Cardiac fibroblast (primary cell): Measurements from ENCODE around the gene STIMATE.

Experiments used
- DNase-seq, 2 donors: peaks; one replicate each; pipeline versions ENCODE4 v3.0.0 to v3.0.0-alpha.2; 2010; ENCODE audit warnings: low read depth in 2 of 2
- H3K4me3 ChIP-seq, 2 donors: replicated peaks in 1 of 2; 1 replicate in 1 of 2; 2 replicates in 1 of 2; pipeline ENCODE4 v1.5.1; 2011; ENCODE audit warnings: low read depth in 2 of 2, low read length in 2 of 2, mild to moderate bottlenecking in 2 of 2, moderate library complexity in 1 of 2
- CTCF ChIP-seq: IDR thresholded peaks from one replicate; pipeline ENCODE4 v1.5.1; 2011; ENCODE audit warnings: low read depth, mild to moderate bottlenecking, low read length, inconsistent platforms

The STIMATE gene

GRCh38 chr3:52895418-52895817, 1.9 kb downstream of the STIMATE start:
- DNase-seq: no peak
- H3K4me3 ChIP-seq: no peak overlapping the region

GRCh38 chr3:52894756-52895155, 2.6 kb downstream of the STIMATE start:
- no peak for DNase-seq
- TF ChIP-seq CTCF: no peak
- H3K4me3 ChIP-seq: no peak overlapping the region

More at GRCh38 chr3:52895418-52895817, 1.9 kb downstream of the STIMATE start:
- no peak for TF ChIP-seq CTCF

- no peak overlapping the region for H3K4me3 ChIP-seq
- no peak for TF ChIP-seq CTCF
- DNase-seq: no peak
Observed at GRCh38 chr3:52893723-52894122, 3.6 kb downstream of the STIMATE start.

- no peak for TF ChIP-seq CTCF
- H3K4me3 ChIP-seq: no peak overlapping the region
- peak; percentile 16 to 24 for DNase-seq
Observed at GRCh38 chr3:52892625-52893311, 4.6 kb downstream of the STIMATE start.

GRCh38 chr3:52892290-52892624, 5.1 kb downstream of the STIMATE start:
- TF ChIP-seq CTCF: no peak
- H3K4me3 ChIP-seq: no peak overlapping the region
- no peak for DNase-seq

GRCh38 chr3:52891615-52892081, 5.7 kb downstream of the STIMATE start:
- no peak for TF ChIP-seq CTCF
- H3K4me3 ChIP-seq: no peak overlapping the region
- DNase-seq: peak; percentile 24 to 42

GRCh38 chr3:52891164-52891563, 6.2 kb downstream of the STIMATE start:
- no peak for DNase-seq

More at GRCh38 chr3:52891164-52891563, 6.2 kb downstream of the STIMATE start:
- no peak for TF ChIP-seq CTCF
- H3K4me3 ChIP-seq: no peak overlapping the region
